HG03460 (cell line): ENCODE measurements around the gene PNKD.

ENCODE experiments used
- ATAC-seq: cut with Tn5 transposase; IDR thresholded peaks from one replicate; pipeline ENCODE4 v1.9.1; 2021; ENCODE audit not compliant: unreplicated experiment

PNKD gene

GRCh38 chr2:218395456-218395825, 125.1 kb downstream of the PNKD start:
- no peak for ATAC-seq

DNA sequence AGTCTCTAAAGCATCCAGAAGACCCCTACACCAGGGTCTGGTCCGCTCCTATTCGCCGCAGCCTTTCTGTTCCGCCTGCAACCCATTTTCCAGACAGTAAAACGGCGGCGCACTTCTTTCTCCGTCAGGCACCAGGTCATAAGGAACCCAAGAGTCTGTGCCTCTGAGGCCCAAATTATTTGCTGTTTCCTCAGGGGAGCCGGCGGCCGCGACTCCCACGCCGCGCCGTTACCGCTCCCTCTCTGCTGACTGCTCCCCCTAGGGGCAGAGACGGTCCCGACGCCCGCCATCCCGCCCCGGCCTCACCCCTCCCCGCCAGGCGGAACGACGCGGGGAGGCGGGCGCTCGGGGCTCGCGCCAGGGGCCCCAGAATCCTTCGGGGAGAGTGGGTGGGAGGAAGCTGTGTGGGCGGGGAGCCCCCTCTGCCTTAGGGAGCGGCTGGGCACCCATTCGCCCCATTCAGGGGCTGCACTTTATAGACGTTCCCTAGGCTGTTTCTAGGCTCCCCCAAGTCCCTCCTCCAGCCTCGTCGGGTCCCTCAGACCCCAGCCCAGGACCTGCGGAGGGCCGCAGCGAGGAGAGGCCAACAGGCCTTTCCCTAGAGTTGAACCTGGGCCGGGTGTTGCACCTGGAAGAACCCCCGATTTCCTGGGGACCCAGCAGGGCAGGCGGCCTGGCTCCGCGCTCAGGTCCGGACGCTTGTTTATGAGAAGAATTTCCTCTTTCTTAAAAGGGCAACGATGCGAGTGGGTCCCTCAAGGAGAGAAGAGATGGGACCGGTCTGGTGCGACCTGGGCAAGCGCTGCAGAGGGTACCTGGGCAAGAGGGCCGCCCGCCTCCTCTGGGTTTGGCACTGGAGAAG, 125.7 kb downstream of the PNKD start:
- peak; percentile 37 for ATAC-seq
